Mononuclear cell (primary cell): Measurements from ENCODE around the gene TNFSF10. TPM values are rescaled to one million over a fixed set of nuclear protein-coding genes. Genes with fewer than 3 reads are reported as not detected.

Source experiments
- H3K27me3 ChIP-seq: 2 replicates; pipeline ENCODE4 v1.6.0; 2011; ENCODE audit warnings: low read length, control low read depth; ENCODE audit not compliant: insufficient read depth
- H3K4me1 ChIP-seq: 2 replicates; pipeline ENCODE4 v1.5.1; 2011; ENCODE audit warnings: mild to moderate bottlenecking, low read length, control low read depth; ENCODE audit not compliant: insufficient read depth
- H3K4me3 ChIP-seq: 2 replicates; pipeline ENCODE4 v1.5.1; 2011; ENCODE audit warnings: mild to moderate bottlenecking, low read length, moderate library complexity
- H3K9me3 ChIP-seq: 2 replicates; pipeline ENCODE4 v1.5.1; 2011; ENCODE audit warnings: low read depth, mild to moderate bottlenecking, control low read depth, low read length
- total RNA-seq: library from RNA; depleted of rRNA; stranded (reverse); fragments of >200 nt; gene quantifications from one replicate; pipeline ENCODE4 v1.2.3, GENCODE V29; 2012

The TNFSF10 gene
- total RNA-seq, 1 donor, result 20.6 TPM

DNA sequence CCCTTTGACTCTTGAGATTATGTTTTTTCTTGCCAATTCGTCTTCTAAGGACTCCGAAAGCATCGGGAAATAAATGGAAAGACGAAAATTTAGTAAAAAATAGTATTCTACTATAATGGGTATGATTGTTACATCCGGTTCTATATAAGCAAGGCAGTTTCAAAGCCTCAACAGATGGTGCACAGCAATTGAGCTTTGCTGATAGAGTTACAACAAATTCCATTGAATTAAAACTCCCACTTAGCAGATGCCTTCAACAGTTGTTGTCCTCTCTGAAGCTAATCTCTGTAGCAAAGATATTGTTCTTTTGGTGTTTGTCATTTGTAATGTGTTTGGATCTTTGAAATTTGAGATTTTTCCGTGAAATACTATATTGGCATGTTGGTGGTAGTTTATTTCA is 58.9 kb downstream of the TNFSF10 start:
- Histone ChIP-seq H3K9me3 (no peaks in the 10 kb centered on the region), H3K27me3 (peaks cover 9% of the 10 kb centered on the region), H3K4me1 (no peaks in the 10 kb centered on the region), H3K4me3 (no peak overlapping the region)

DNA sequence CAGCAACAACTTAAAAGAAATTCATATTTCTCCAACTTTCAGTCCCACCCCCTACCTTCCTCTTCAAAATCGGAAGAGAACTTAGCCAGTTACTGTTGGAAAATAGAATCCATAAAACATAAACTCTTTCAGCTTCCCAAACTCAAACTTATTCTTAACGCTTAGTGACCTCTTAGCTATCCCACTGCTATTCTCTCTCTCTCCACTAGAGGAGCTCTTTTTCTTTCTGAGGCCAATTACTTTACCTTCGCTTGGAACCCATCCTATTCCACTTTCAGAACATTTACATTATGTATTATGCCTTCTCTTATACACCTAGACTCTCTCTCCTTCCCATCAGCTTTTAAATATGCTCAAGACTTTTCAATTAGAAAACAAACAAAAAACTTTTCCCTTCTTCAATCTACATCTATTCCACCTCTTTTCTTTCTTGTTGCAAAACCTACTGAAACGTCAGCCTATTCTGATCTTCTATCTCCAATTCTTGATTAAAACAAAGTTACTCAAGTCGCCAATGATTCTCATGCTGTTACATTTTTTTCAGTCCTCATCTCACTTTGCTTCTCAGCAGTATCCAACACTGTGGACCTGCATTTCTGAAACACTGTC is 61.6 kb downstream of the TNFSF10 start:
- Histone ChIP-seq H3K27me3 (peaks cover 2% of the 10 kb centered on the region), H3K9me3 (no peaks in the 10 kb centered on the region), H3K4me3 (no peak overlapping the region), H3K4me1 (no peaks in the 10 kb centered on the region)

- Histone ChIP-seq H3K9me3 (no peaks in the 10 kb centered on the region), H3K27me3 (peaks cover 39% of the 10 kb centered on the region), H3K4me1 (no peaks in the 10 kb centered on the region), H3K4me3 (no peak overlapping the region)
These were observed 66.8 kb downstream of the TNFSF10 start for GRCh38 chr3:172456404-172456803.

Other genes starting within 250 kb of the TNFSF10 start
- gene GHSR, start 75.0 kb downstream of the TNFSF10 start, total RNA-seq, result not detected
- 2.3 TPM for gene NCEH1, start 187.6 kb upstream of the TNFSF10 start, total RNA-seq
- 4.1 TPM for gene ECT2, start 227.3 kb upstream of the TNFSF10 start, total RNA-seq